Stomach smooth muscle (tissue), 2 donors: ENCODE results near the gene JAM3.

ENCODE experiments used
- H3K27ac ChIP-seq: one replicate; pipeline ENCODE4 v1.7.0; 2013; ENCODE audit warnings: mild to moderate bottlenecking, low read length, inconsistent platforms
- H3K27me3 ChIP-seq, 2 donors: one replicate each; pipeline ENCODE4 v1.7.0; 2013; ENCODE audit warnings: low read length in 2 of 2; ENCODE audit not compliant: insufficient read depth in 2 of 2, control insufficient read depth in 1 of 2
- H3K36me3 ChIP-seq, 2 donors: one replicate each; pipeline ENCODE4 v1.7.0; 2013; ENCODE audit warnings: low read length in 2 of 2; ENCODE audit not compliant: control insufficient read depth in 2 of 2, insufficient read depth in 2 of 2
- H3K4me1 ChIP-seq: one replicate; pipeline ENCODE4 v1.7.0; 2013; ENCODE audit warnings: low read length; ENCODE audit not compliant: control insufficient read depth, insufficient read depth
- H3K4me3 ChIP-seq, 2 donors: one replicate each; pipeline ENCODE4 v1.7.0; 2013; ENCODE audit warnings: low read length in 2 of 2
- H3K9ac ChIP-seq, 2 donors: one replicate each; pipeline ENCODE4 v1.7.0; 2013; ENCODE audit warnings: low read length in 2 of 2, mild to moderate bottlenecking in 1 of 2
- H3K9me3 ChIP-seq, 2 donors: one replicate each; pipeline ENCODE4 v1.7.0; 2013; ENCODE audit warnings: low read length in 2 of 2; ENCODE audit not compliant: control insufficient read depth in 2 of 2
- donor health status: healthy.
- donor health status: Pancreatic carcinoma.

The JAM3 gene

GRCh38 chr11:134040386-134041302 is 28.2 kb upstream of the JAM3 start:
- peak overlapping the region; percentile 82 for H3K27ac ChIP-seq
- H3K9ac ChIP-seq: no peak overlapping the region
- H3K36me3 ChIP-seq: no peaks in the 10 kb centered on the region
- peak overlapping the region; percentile 14 to 54 for H3K4me3 ChIP-seq
- peaks cover 74% of the 10 kb centered on the region for H3K4me1 ChIP-seq
- no peaks in the 10 kb centered on the region for H3K27me3 ChIP-seq
- H3K9me3 ChIP-seq: no peaks in the 10 kb centered on the region

GRCh38 chr11:134041349-134041748 is 27.5 kb upstream of the JAM3 start:
- Histone ChIP-seq H3K27ac (peak overlapping the region; percentile 82), H3K4me1 (peaks cover 74% of the 10 kb centered on the region), H3K4me3 (peak overlapping the region in 1 of 2 donors; percentile 54)

GRCh38 chr11:134041791-134042696 is 26.8 kb upstream of the JAM3 start:
- Histone ChIP-seq H3K9me3 (no peaks in the 10 kb centered on the region), H3K36me3 (no peaks in the 10 kb centered on the region), H3K27ac (peak overlapping the region; percentile 82), H3K9ac (peak overlapping the region in 1 of 2 donors; percentile 29), H3K27me3 (no peaks in the 10 kb centered on the region), H3K4me3 (peak overlapping the region in 1 of 2 donors; percentile 15), H3K4me1 (peaks cover 78% of the 10 kb centered on the region)

More at GRCh38 chr11:134041349-134041748, 27.5 kb upstream of the JAM3 start:
- no peaks in the 10 kb centered on the region for H3K27me3 ChIP-seq
- H3K36me3 ChIP-seq: no peaks in the 10 kb centered on the region
- H3K9ac ChIP-seq: peak overlapping the region in 1 of 2 donors; percentile 29
- no peaks in the 10 kb centered on the region for H3K9me3 ChIP-seq

GRCh38 chr11:134043821-134044420 is 25.0 kb upstream of the JAM3 start:
- Histone ChIP-seq H3K9ac (no peak overlapping the region), H3K27ac (peak overlapping the region; percentile 61), H3K4me3 (no peak overlapping the region), H3K27me3 (no peaks in the 10 kb centered on the region), H3K9me3 (no peaks in the 10 kb centered on the region), H3K36me3 (no peaks in the 10 kb centered on the region), H3K4me1 (peaks cover 74% of the 10 kb centered on the region)

GRCh38 chr11:134044514-134045284 is 24.2 kb upstream of the JAM3 start:
- H3K9ac ChIP-seq: no peak overlapping the region
- peak overlapping the region; percentile 46 for H3K27ac ChIP-seq
- peaks cover 66% of the 10 kb centered on the region for H3K4me1 ChIP-seq
- no peaks in the 10 kb centered on the region for H3K36me3 ChIP-seq
- no peaks in the 10 kb centered on the region for H3K27me3 ChIP-seq
- H3K4me3 ChIP-seq: peak overlapping the region in 1 of 2 donors; percentile 22
- no peaks in the 10 kb centered on the region for H3K9me3 ChIP-seq

- H3K36me3 ChIP-seq: no peaks in the 10 kb centered on the region
- peaks cover 57% of the 10 kb centered on the region for H3K4me1 ChIP-seq
- H3K27ac ChIP-seq: peak overlapping the region; percentile 85
- peak overlapping the region in 1 of 2 donors; percentile 36 for H3K9ac ChIP-seq
- H3K4me3 ChIP-seq: peak overlapping the region in 1 of 2 donors; percentile 22
- H3K9me3 ChIP-seq: no peaks in the 10 kb centered on the region
- no peaks in the 10 kb centered on the region for H3K27me3 ChIP-seq
Measured at GRCh38 chr11:134045799-134046635, 22.9 kb upstream of the JAM3 start.

- H3K36me3 ChIP-seq: no peaks in the 10 kb centered on the region
- peak overlapping the region; percentile 85 for H3K27ac ChIP-seq
- H3K4me3 ChIP-seq: peak overlapping the region; percentile 43 to 55
Measured at GRCh38 chr11:134046681-134047449, 22.0 kb upstream of the JAM3 start.

GRCh38 chr11:134047586-134047999 is 21.3 kb upstream of the JAM3 start:
- Histone ChIP-seq H3K36me3 (no peaks in the 10 kb centered on the region), H3K27me3 (no peaks in the 10 kb centered on the region), H3K9ac (peak overlapping the region; percentile 30 to 66), H3K27ac (peak overlapping the region; percentile 85), H3K9me3 (no peaks in the 10 kb centered on the region), H3K4me1 (peaks cover 41% of the 10 kb centered on the region), H3K4me3 (peak overlapping the region; percentile 43 to 55)

More at GRCh38 chr11:134046681-134047449, 22.0 kb upstream of the JAM3 start:
- Histone ChIP-seq H3K4me1 (peaks cover 49% of the 10 kb centered on the region), H3K27me3 (no peaks in the 10 kb centered on the region), H3K9me3 (no peaks in the 10 kb centered on the region), H3K9ac (peak overlapping the region; percentile 30 to 66)

GRCh38 chr11:134048028-134048427 is 20.8 kb upstream of the JAM3 start:
- H3K27me3 ChIP-seq: no peaks in the 10 kb centered on the region
- peak overlapping the region; percentile 43 to 55 for H3K4me3 ChIP-seq
- peak overlapping the region; percentile 85 for H3K27ac ChIP-seq
- peak overlapping the region; percentile 30 to 47 for H3K9ac ChIP-seq
- no peaks in the 10 kb centered on the region for H3K36me3 ChIP-seq
- no peaks in the 10 kb centered on the region for H3K9me3 ChIP-seq
- peaks cover 38% of the 10 kb centered on the region for H3K4me1 ChIP-seq
